ENCODE data around the gene RAMP1. TPM values are rescaled to one million over a fixed set of nuclear protein-coding genes. Genes with fewer than 3 reads are reported as not detected.

The RAMP1 gene
- total and polyA plus RNA-seq, 2 of the 4 experiments (the other 2 are of a cell fraction), result 15.8 to 77.1 TPM

- no peak for TF ChIP-seq RCOR1 (IDR thresholded peaks at IDR 0.05; ENCODE audit: insufficient replicate concordance, low read length)
Observed at GRCh38 chr2:237885931-237886684, 26.7 kb downstream of the RAMP1 start (continued).

GRCh38 chr2:237886685-237887481 lies 27.5 kb downstream of the RAMP1 start:
- peak overlapping the region; percentile 34 for H2AFZ ChIP-seq (replicated peaks; ENCODE audit: low read length, poor library complexity)
- no peak for TF ChIP-seq FOS (IDR thresholded peaks at IDR 0.05; ENCODE audit: low read depth, low read length)
- no peak for TF ChIP-seq CHD1 (IDR thresholded peaks at IDR 0.05; ENCODE audit: low read depth, low read length)
- TF ChIP-seq ELK1 (IDR thresholded peaks at IDR 0.05; ENCODE audit: borderline replicate concordance, low read depth, low read length), result no peak
- no peak for TF ChIP-seq CEBPB (IDR thresholded peaks at IDR 0.05; ENCODE audit: low read depth, low read length)
- no peak for TF ChIP-seq POLR2A (IDR thresholded peaks at IDR 0.05; ENCODE audit: low read depth, low read length)
- TF ChIP-seq MXI1 (IDR thresholded peaks at IDR 0.05; ENCODE audit: borderline replicate concordance, low read depth, low read length), result no peak
- TF ChIP-seq CTCF (conservative IDR thresholded peaks at IDR 0.05; ENCODE audit: low read depth, low read length), result no peak
- TF ChIP-seq MAFK (IDR thresholded peaks at IDR 0.05; ENCODE audit: low read depth, low read length), result no peak
- no peak for TF ChIP-seq MAZ (IDR thresholded peaks at IDR 0.05; ENCODE audit: borderline replicate concordance, low read depth, low read length)
- no peak for TF ChIP-seq BHLHE40 (IDR thresholded peaks at IDR 0.05; ENCODE audit: low read depth, low read length)
- no peak for TF ChIP-seq RAD21 (IDR thresholded peaks at IDR 0.05; ENCODE audit: low read length)

More at GRCh38 chr2:237886685-237887481, 27.5 kb downstream of the RAMP1 start:
- no peaks in the 10 kb centered on the region for H3K9me3 ChIP-seq (ENCODE audit: control insufficient read depth, insufficient read depth, low read length)
- peak overlapping the region; percentile 89 for H2BK15ac ChIP-seq (ENCODE audit: low read depth, low read length)
- peak overlapping the region; percentile 2 for H2BK5ac ChIP-seq (ENCODE audit: low read depth, low read length, poor library complexity, severe bottlenecking)
- no TSS peak for BruUV-seq (replicated peaks)
- peak overlapping the region; percentile 62; the same call in 1 of the 2 replicates for H3K14ac ChIP-seq (replicated peaks; ENCODE audit: low read depth, low read length)
- no peak overlapping the region for H3K4me3 ChIP-seq (ENCODE audit: insufficient read depth, low read depth, low read length)
- peak overlapping the region; percentile 69 for H4K91ac ChIP-seq (ENCODE audit: insufficient read depth, low read depth, low read length)
- POLR2A ChIA-PET (ENCODE audit: unreplicated experiment), result no interaction called here
- H3K27ac ChIP-seq (ENCODE audit: insufficient read depth, low read length), result peak overlapping the region; percentile 10; the same call in 1 of the 2 replicates
- H4K5ac ChIP-seq (ENCODE audit: low read depth, low read length), result no peak overlapping the region
- peak overlapping the region; percentile 58 for H2AK9ac ChIP-seq (replicated peaks; ENCODE audit: low read depth, low read length, poor library complexity)
- CTCF ChIA-PET, result no interaction called here
- peak; percentile 80 for DNase-seq
- H2AK5ac ChIP-seq (ENCODE audit: low read depth, low read length), result peak overlapping the region; percentile 95
- H3K4ac ChIP-seq (ENCODE audit: low read depth, low read length), result peak overlapping the region; percentile 72
- ATAC-seq (ENCODE audit: low read depth), result no peak; the same call in 1 of the 2 replicates
- H3K9ac ChIP-seq (ENCODE audit: low read depth, low read length), result no peak overlapping the region
- no peak overlapping the region; the same call in 1 of the 2 replicates for H3K18ac ChIP-seq (ENCODE audit: low read depth, low read length)
- peak overlapping the region; percentile 86 for H2BK120ac ChIP-seq (ENCODE audit: low read depth, low read length)
- no peaks in the 10 kb centered on the region for H3K36me3 ChIP-seq (ENCODE audit: control insufficient read depth, insufficient read depth, low read length)
- H4K8ac ChIP-seq (ENCODE audit: low read depth in 2 of 2, low read length in 2 of 2), result peak overlapping the region in 1 of 2 experiments; percentile 28; a peak in 2 of 4 replicates
- 76% methylated on average over 7 of the region's 23 CpGs; no CpG with 5 or more reads in 1 of the 2 experiments for WGBS, 2 experiments (ENCODE audit: extremely low coverage in 2 of 2, insufficient read length in 1 of 2)
- peaks cover 5% of the 10 kb centered on the region; the same call in 1 of the 2 replicates for H3K4me1 ChIP-seq (ENCODE audit: control insufficient read depth, insufficient read depth, low read length)
- peak overlapping the region; percentile 47; the same call in 1 of the 2 replicates for H3K23ac ChIP-seq (ENCODE audit: low read depth, low read length)
- H4K20me1 ChIP-seq (ENCODE audit: insufficient read depth, low read length), result no peaks in the 10 kb centered on the region
- H3K9me1 ChIP-seq (ENCODE audit: insufficient read depth, low read length), result peaks cover 15% of the 10 kb centered on the region
- H3K4me2 ChIP-seq (ENCODE audit: low read depth, low read length), result no peak overlapping the region
- no peaks in the 10 kb centered on the region for H3K27me3 ChIP-seq (ENCODE audit: control insufficient read depth, insufficient read depth, low read length)
- no peak overlapping the region for H3K56ac ChIP-seq (ENCODE audit: extremely low read depth, insufficient read depth, low read length)
- H3K79me1 ChIP-seq (ENCODE audit: low read depth in 1 of 2, low read length in 2 of 2), result peaks cover 0 to 4% of the 10 kb centered on the region in 2 experiments; a peak in 1 of 4 replicates
- intact Hi-C loops (cut with micrococcal nuclease) (no loop called here), dilution Hi-C loops (cut with HindIII; ENCODE audit: low sequenced_read_pairs, unreplicated experiment) (no loop called here), in situ Hi-C loops (cut with MboI; ENCODE audit: low sequenced_read_pairs) (no loop called here)
- H2BK20ac ChIP-seq (ENCODE audit: low read depth, low read length), result peak overlapping the region; percentile 70
